HG02798 (cell line): Measurements from ENCODE around the gene LIMS2.

Source experiments
- ATAC-seq: cut with Tn5 transposase; IDR thresholded peaks from one replicate; pipeline ENCODE4 v1.9.1; 2021; ENCODE audit warnings: mild to moderate bottlenecking; ENCODE audit not compliant: unreplicated experiment, poor library complexity

The LIMS2 gene

DNA sequence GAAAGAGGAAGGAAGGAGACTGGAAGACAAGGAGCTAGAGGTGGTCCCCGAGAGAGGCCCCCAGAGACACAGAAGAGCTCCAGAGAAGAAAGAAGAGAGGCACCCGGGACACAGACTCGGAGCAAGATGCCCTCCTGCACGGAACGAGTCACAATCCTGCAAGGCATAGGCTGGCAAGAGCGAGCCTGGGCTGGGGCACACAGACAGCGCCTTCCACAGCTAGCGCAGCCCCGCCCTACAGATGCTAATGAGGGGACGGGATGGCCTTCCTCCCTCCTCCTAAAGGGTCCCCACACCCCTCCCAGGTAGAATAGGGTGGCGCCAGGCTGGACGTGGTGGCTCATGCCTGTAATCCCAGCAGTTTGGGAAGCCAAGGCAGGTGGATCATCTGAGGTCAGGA lies 49.2 kb downstream of the LIMS2 start:
- no peak for ATAC-seq

DNA sequence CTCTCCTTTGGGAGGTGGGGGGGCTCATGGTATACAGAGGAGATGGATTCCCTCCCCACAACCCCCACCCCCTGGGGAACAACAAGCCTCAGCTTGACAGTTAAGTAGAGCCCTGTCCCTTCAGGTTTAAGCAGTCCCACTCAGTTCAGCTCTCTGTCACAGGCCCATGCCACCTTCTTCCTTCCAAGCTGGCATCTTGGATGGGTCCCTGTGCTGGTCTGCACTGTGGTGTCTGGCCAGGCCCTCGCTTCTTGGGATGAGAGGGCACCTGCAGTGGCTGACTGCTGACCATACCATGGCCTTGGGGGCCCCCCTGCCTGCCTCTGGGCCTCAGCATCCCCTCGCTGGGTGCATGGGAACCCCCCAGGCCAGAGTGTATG lies 49.8 kb downstream of the LIMS2 start:
- no peak for ATAC-seq

DNA sequence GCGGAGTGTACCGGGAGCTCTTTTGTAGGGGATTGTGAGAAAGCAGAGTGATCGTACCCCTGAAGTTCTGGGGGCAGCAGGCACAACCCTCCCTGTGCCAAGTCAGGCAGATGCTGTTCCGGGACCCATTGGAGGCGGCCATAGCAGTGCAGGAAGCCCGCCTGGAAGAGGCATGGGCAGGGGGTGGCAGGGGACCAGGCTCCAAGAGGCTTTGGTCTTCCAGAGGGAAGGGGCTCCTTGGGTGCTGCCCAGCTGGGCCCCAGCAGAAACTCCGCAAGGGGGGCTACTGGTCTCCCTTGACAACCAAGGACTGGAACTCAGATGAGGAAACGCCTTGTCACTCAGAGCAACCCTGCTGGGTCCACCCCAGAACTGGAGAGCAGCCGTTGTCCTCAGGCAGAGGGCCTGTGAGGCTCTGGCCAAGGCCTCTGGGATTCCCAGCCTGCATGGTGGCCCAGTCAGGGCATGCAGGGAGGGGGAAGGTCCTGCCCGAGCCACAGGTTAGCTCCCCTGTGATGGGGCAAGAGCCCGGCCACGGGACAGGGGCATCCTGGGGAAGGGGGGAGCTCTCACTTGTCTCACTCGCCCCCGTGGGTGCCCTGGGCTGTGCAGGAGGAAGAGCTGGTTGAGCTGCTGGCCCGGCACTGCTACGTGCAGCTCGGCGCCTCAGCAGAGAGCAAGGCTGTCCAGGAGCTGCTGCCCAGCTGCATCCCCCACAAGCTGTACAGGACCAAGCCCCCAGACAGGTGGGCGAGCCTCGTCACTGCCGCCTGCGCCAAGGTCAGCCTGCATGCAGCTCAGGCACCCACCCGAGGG lies 50.4 kb downstream of the LIMS2 start:
- ATAC-seq: no peak

DNA sequence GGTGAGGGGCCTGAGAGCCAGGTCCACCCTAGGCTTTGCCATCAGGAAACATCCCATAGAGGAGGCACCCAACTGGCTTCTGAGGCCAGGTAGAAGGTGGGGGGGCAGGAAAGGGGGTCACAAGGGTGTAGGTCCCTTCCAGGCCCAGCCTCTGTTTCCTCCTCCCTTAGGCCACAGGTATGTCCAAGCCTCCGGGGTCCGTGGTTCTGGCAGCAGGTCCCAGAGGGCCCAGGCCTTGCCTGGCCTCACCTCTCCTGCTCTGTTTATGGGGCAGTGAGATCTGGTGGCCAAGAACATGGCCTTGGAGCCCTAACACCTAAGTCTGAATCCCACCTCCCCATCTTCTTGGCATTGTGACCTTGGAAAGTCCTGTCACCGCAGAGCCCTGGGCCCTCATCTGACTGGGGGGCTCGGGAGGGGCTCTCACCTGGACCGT lies 51.0 kb downstream of the LIMS2 start:
- ATAC-seq: no peak

DNA sequence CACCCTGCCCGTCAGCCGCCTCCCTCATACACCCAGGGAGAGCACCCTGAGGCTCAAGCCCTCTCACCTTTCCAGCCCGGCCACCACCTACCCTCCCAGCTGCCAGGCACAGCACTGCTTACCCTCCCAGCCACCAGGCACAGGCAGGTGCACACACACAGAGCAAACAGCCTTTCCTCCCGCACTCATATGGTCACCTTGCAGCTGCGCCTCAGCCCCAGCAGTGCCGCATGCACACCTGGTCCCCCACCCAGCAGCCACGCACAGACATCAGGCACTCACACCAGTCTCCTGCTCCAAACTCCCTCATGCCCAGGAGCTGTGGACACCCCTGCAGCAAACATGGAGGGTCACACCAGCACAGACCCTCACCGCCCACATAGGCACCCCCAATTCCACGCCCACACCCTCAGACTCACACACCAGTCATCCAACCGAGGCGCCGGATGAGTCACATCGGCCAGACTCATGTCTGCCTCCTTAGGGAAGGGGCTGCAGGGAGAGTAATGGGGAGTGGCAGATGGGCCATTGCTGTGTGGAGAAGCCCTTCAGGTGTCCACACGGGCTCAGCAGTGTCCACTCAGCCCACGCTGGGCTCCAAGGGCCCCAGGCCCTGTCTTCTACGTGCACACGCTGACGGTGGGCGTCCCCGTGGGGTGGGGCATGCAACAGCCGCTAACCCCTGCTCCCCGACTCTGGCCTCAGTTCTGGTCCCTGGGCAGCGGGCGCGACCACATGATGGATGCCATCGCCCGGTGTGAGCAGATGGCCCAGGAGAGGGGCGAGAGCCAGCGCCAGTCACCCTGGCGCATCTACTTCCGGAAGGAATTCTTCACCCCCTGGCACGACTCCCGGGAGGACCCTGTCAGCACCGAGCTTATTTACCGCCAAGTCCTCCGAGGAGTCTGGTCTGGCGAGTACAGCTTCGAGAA lies 51.7 kb downstream of the LIMS2 start:
- ATAC-seq: no peak

DNA sequence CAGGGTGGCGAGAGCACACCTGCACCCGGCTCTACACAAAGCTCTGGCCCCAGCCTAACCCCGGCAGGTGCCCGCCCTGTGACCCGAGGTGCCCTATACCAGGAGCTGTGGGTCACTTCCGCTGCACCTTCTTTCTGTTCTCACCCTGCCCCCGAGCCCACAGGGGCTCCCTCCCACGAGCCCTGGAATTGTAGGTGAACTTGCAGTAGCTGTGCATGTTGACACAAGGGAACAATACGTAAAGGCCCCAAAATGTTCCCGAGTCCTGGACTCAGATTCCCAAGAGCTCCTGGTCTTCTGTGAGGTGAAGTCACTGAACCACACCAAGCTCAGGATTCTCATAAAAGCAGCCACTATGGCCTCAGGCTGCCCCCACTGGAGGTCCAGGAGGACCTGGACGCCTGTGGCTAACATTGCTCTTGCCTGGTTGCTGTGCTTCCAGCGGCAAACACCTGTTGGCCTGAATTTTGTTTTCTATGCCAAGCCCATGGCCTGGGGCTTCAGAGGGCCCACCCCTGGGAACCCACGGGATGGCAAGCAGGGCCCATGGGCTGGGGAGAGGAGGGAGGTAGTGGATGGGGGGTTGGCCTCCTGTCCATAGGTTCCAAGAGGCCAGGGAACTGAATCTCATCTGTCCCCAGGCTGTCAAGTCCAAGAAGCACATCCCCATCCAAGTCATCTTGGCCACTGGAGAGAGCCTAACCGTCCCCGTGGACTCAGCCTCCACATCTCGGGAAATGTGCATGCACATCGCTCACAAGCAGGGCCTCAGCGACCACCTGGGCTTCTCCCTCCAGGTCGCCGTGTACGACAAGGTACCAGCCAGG lies 52.6 kb downstream of the LIMS2 start:
- ATAC-seq: no peak

DNA sequence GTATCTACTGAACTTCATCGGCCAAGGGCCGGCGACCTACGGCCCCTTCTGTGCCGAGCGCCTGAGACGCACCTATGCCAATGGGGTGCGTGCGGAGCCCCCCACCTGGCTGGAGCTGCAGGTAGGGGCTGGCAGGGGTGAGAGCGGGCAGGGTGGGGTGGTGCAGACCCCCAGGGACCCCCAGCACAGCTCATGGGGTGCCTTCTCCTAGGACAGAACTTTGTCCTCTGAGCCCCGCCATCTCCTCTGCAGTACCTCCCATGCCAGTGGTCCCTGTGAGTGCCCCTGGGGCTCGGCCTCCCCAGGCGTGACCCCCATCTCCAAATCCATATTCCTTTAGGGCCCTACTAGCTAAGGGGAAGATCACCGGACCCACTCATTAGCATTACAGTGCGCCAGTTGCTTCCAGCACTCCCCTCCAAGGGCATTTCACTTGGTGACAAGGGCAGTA lies 53.3 kb downstream of the LIMS2 start:
- no peak for ATAC-seq

DNA sequence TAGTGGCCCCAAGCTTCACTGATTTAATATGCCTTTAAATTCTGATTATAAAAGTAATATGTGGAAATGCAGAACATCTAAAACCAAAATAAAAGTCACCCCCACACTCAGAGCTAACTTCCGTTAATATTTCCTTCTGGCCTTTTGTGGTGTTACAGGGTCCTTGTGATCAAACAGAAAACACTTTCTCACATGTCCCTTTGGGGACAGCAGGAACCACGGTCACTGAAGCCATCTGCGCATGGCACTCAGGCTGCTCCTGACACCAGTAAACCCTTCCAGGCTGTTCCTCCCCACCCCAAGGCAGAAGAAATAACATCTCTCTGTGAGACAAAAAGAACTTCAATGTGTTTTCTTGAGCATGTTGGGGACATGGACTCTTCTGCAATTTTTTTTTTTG lies 54.5 kb downstream of the LIMS2 start:
- no peak for ATAC-seq

DNA sequence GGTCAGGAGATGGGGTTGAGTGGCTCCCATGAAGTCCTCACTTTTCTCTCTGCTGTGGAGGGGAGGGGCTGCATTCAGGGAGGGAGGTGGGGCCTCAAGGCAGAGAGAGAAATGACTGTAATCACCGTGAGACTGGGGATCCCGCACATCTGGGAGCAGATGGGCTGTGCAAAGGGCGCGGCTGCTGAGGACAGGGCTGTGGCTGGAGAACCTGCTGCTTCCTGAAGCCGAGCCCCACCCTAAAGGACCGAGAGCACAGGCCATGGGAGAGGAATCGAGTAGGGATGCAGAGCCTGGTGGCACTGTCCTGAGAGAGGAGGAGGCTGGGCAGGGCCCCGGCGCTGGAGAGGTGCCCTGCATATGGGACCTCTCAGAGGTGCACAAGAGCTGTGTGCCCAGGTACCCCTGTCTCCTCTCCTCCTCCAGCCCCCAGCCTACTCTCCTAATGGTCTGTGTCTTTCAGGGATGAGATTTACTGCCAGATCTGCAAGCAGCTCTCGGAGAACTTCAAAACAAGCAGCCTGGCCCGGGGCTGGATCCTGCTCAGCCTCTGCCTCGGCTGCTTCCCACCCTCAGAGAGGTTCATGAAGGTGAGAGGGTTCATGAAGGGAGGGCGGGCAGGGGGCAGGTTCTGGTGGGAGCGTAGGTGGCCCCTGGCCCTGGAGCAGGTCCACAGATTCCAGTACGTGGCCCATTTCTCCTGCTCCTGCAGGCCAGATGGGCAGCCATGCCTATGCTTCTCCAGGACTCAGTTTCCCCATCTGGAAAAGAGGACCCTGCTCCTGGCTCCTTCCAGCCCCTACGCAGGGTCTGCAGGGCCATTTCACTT lies 55.2 kb downstream of the LIMS2 start:
- no peak for ATAC-seq

DNA sequence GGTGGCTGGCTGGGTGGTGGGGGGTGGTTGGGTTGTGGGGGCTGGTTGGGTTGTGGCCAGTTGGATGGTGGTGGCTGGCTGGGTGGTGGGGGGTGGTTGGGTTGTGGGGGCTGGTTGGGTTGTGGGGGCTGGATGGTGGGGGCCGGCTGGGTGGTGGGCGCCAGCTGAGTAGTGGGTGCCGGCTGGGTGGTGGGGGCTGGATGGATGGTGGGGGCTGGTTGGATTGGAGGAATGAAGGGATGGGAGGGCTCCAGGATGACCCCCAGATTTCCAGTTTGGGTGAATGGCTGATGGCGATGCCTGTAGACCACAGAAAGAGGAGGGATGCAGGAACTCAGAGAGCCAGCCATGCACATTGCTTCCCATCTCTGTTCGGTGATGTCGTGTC lies 56.1 kb downstream of the LIMS2 start:
- no peak for ATAC-seq

DNA sequence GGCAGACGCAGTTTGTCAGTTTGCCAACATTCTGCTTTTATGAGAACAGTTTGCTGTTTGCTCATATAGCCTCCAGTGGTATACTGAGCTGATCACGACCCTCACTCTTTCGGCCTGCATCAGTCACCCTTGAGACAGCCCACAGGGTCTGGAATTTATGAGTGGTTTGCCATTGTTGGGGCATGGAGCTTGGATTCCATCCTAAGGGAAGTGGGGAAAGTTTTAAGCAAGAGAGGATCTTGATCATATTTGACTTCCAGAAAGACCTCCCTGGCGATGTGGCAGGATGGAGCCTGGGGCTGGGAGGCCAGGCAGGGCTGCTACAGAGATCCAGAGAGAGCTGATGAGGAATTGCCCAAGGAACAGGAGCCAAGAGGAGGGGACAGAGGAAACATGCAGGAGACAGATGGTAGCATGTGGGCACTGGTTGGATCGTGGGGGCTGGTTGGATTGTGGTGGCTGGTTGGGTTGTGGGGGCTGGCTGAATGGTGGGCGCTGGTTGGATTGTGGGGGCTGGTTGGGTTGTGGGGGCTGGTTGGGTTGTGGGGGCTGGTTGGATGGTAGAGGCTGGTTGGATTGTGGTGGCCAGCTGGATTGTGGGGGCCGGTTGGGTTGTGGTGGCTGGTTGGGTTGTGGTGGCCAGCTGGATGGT lies 56.7 kb downstream of the LIMS2 start:
- no peak for ATAC-seq

DNA sequence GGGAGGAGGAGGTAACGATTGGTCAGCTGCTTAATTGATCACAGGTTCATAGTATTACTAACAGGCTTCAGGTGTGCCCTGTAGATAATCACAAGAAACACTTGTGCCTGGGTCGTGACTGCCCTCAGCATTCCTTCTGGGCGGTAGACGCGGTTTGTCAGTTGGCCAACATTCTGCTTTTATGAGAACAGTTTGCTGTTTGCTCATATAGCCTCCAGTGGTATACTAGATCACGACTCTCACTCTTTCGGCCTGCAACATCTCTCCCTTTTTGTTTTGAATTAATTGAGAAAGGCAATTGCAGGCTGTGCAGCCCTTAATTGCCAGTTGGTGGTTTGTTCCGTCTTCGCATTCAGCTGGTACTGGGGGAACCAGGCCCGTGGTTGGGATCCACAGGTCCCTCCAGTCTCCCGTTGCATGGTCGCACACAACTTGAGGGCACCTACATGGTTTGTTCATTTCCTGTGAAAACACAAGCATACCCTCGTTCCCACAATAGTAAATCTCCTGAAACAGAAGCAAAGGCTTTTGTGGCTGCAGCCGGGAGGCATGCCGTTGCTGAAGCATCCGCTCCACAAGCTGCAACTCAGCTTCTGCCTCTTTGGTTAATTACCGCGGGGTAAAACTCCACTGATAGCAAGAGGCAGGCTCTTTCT lies 59.7 kb downstream of the LIMS2 start:
- ATAC-seq: no peak

DNA sequence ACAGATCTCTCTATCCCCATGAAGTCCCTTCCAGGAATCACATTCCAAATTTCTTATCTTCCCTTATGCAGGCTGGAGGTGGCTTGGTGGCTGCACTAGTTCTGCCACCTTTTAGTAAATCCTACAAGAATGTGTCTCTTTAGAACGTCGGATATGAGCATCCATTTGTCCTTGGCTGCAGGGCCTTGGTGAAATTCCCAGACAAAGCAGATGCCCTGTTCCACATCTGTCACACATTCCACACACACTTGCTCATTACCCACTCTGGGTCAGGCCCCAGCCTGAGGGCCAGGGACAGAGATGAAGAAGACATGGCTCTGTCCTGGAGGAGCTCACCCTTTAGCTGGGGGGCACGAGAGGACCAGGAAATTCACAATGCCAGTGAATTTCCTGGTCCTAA lies 60.6 kb downstream of the LIMS2 start:
- ATAC-seq: no peak

DNA sequence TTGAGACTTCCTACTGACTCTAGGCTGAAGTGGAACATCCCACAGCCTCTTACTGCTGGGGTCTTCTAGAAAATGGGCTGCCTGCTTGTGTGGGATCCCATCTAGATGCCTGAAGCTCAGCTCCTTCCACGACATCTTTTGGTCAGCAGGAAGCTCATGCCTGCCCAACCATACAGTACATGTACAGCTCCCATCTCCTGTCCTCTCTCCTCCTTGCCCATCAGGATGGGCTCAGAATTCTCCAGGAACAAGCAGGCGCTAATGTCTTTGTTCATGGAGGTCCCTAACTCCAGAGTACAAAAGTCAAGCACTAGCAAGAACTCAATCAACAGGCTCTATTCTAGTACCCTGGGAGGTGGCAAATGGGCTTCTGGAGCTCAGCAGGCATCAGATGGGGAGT lies 61.1 kb downstream of the LIMS2 start:
- no peak for ATAC-seq

DNA sequence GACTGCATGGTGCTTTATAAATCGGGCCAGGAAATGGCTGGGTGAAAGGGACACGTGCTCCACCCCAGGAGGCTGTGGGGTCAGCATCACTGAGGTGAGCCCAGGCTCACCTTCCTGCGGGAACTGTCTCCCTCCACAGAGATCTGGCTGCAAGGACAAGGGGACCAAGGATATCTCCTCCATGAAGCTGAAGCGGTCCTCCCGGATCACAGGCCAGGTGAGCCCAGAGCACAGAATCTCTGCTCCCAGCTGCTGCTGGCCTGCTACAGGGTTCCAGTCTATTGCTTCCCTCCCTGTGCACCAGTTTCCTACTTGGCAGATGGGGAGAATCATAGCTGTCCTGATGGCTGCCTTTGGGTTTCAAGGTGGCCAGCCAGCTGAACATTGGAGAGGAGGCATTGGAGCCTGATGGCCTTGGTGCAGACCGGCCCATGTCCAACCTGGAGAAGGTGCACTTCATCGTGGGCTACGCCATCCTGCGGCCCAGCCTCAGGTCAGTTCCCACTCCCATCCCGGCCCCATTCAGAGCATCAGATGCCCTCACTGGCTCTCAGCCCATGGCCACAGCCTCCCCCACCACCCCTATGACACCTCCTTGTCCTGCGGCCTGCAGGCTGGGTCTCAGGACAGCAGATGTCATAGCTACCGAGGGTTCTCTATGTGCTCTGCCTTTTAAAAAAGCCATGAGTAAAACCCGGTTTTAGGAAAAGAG lies 63.1 kb downstream of the LIMS2 start:
- no peak for ATAC-seq

DNA sequence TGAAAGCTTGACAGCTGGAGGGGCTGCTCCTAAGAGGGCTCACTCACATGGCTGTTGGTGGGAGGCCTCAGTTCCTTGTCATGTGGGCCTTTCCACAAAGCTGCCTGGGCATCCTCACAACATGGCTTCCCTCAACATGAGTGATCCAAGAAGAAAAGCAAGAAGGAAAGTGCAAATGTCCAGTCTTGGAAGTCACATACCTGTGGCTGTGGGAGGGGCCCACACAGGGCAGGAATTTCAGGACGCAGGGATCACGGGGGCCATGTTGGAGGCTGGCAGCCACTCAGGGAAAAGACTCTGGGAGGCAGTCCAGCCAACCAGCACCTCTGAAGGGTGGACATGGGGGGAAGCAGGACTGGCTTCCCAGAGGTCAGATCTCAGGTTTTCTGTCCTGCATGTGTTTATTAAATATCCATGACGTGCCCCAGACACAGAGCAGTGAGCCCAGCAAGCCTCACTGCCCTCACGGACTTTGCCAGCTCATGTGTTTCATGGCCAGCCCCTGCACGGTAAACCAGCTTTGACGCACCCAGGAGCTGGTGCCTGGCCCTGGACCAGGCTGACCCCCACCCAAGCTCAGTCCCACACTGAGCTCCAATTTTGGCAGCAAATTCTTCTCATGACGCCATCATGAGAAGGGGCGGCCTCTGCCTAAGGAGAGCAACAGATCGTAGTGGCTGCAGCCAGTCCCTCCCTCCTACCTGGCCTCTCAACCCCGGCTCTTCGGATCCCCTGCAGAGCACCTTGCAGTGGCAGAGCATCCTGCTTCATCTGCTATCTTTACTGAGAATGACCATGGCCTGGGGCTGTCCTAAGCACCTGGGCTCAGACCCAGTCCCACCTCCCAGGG lies 64.0 kb downstream of the LIMS2 start:
- ATAC-seq: no peak

DNA sequence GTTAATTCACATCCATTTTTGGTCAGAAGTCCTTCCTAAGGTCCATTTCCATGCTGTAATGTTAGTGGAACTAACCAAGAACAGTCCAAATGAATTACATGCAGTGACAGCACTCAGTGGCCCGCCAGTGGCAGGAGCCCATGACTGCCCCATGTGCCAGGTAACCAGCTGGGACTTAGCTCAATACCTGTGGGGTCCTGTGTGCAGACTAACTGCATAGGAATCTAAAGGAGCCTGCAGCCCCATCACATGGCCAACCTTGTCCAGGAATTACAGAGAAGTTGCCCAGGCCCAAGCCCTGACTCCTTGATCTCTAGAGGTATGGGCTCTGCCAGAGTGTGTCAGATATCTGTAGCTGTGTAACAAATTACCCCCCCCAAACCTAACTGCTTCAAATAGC lies 64.8 kb downstream of the LIMS2 start:
- ATAC-seq: no peak
